BLaER1 treated with 17β-estradiol and CSF1 and Interleukin-3, amounts not matched to agents 10 nM and 100 nM (cell line): Measurements from ENCODE around the gene UTP15.

Source experiments
- H3K27ac ChIP-seq, 11 experiments: shearing (Covaris generic); formaldehyde crosslinking; 2 replicates each; pipeline ENCODE4 v1.8.1; 2022
- H3K27me3 ChIP-seq, 11 experiments: shearing (Covaris generic); formaldehyde crosslinking; 2 replicates each; pipeline ENCODE4 v1.8.1; 2022
- H3K36me3 ChIP-seq, 11 experiments: shearing (Covaris generic); formaldehyde crosslinking; 2 replicates each; pipeline ENCODE4 v1.8.1; 2022
- H3K4me1 ChIP-seq, 10 experiments: shearing (Covaris generic); formaldehyde crosslinking; 2 replicates each; pipeline ENCODE4 v1.8.1; 2022
- H3K4me2 ChIP-seq, 11 experiments: shearing (Covaris generic); formaldehyde crosslinking; 2 replicates each; pipeline ENCODE4 v1.8.1; 2022
- H3K4me3 ChIP-seq, 10 experiments: shearing (Covaris generic); formaldehyde crosslinking; 2 replicates each; pipeline ENCODE4 v1.8.1; 2022
- H3K9ac ChIP-seq, 11 experiments: shearing (Covaris generic); formaldehyde crosslinking; 2 replicates each; pipeline ENCODE4 v1.8.1; 2022
- H3K9me3 ChIP-seq, 11 experiments: shearing (Covaris generic); formaldehyde crosslinking; replicated peaks in 1 of 11; 2 replicates each; pipeline ENCODE4 v1.8.1; 2022
- H4K20me1 ChIP-seq, 11 experiments: shearing (Covaris generic); formaldehyde crosslinking; 2 replicates each; pipeline ENCODE4 v1.8.1; 2022
- Cebpa-rat ChIP-seq, 11 experiments: shearing (Covaris generic); IDR thresholded peaks; 2 replicates each; pipeline ENCODE4 v1.8.1; 2022

UTP15 gene

GRCh38 chr5:73532195-73532594 is 33.3 kb upstream of the UTP15 start:
- no peaks in the 10 kb centered on the region for H4K20me1 ChIP-seq
- H3K27me3 ChIP-seq = no peaks in the 10 kb centered on the region
- peaks cover 0 to 5% (median 0%) of the 10 kb centered on the region in 10 experiments; a peak in 2 of 20 replicates for H3K4me1 ChIP-seq
- H3K4me3 ChIP-seq = no peak overlapping the region
- no peaks in the 10 kb centered on the region for H3K36me3 ChIP-seq
- TF ChIP-seq Cebpa-rat (IDR thresholded peaks at IDR 0.05) = no peak
- H3K9me3 ChIP-seq = peaks cover 0 to 9% (median 0%) of the 10 kb centered on the region in 11 experiments; a peak in 3 of 22 replicates
- H3K9ac ChIP-seq = no peak overlapping the region
- H3K4me2 ChIP-seq = no peak overlapping the region
- H3K27ac ChIP-seq = no peak overlapping the region

GRCh38 chr5:73534011-73534644 is 31.4 kb upstream of the UTP15 start:
- TF ChIP-seq Cebpa-rat (IDR thresholded peaks at IDR 0.05) = no peak
- H3K27ac ChIP-seq = no peak overlapping the region
- H4K20me1 ChIP-seq = no peaks in the 10 kb centered on the region
- H3K27me3 ChIP-seq = no peaks in the 10 kb centered on the region
- H3K36me3 ChIP-seq = no peaks in the 10 kb centered on the region
- H3K9ac ChIP-seq = no peak overlapping the region
- peaks cover 0 to 5% (median 0%) of the 10 kb centered on the region in 10 experiments; a peak in 2 of 20 replicates for H3K4me1 ChIP-seq
- H3K9me3 ChIP-seq = peaks cover 0 to 9% (median 0%) of the 10 kb centered on the region in 11 experiments; a peak in 3 of 22 replicates
- H3K4me2 ChIP-seq = no peak overlapping the region
- H3K4me3 ChIP-seq = no peak overlapping the region

- Histone ChIP-seq H3K4me3 (no peak overlapping the region), H3K9me3 (peaks cover 0 to 9% (median 0%) of the 10 kb centered on the region in 11 experiments; a peak in 3 of 22 replicates), H3K9ac (no peak overlapping the region), H4K20me1 (no peaks in the 10 kb centered on the region), H3K4me2 (no peak overlapping the region), H3K36me3 (no peaks in the 10 kb centered on the region), H3K27me3 (no peaks in the 10 kb centered on the region), H3K27ac (no peak overlapping the region), H3K4me1 (peaks cover 0 to 5% (median 0%) of the 10 kb centered on the region in 10 experiments; a peak in 2 of 20 replicates)
- TF ChIP-seq Cebpa-rat (IDR thresholded peaks at IDR 0.05) = no peak
Measured at GRCh38 chr5:73534971-73535370, 30.6 kb upstream of the UTP15 start.

DNA sequence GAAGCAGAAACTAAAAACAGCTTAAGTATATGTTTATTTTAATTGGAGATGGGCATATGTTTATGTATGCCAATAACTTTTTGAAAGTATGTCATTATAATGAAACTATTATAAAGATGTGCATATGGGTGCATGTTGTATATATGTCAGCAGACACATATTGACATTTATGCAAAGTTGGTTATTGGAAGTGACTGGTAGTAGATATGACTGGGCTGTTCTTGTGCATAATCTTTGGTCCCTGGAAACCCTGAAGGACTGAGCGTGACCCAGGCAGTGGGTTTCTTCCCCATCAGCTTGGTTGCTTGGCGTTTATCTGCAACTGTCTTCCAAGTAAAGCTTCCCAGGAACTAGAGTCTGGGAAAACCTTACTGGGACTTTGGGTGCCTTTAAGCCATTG is 25.8 kb upstream of the UTP15 start:
- Histone ChIP-seq H3K4me2 (no peak overlapping the region), H3K27ac (no peak overlapping the region), H3K9ac (no peak overlapping the region), H4K20me1 (no peaks in the 10 kb centered on the region), H3K36me3 (no peaks in the 10 kb centered on the region), H3K4me3 (no peak overlapping the region), H3K4me1 (no peaks in the 10 kb centered on the region), H3K27me3 (no peaks in the 10 kb centered on the region), H3K9me3 (peaks cover 0 to 6% (median 0%) of the 10 kb centered on the region in 11 experiments; a peak in 3 of 22 replicates)
- no peak for TF ChIP-seq Cebpa-rat (IDR thresholded peaks at IDR 0.05)

DNA sequence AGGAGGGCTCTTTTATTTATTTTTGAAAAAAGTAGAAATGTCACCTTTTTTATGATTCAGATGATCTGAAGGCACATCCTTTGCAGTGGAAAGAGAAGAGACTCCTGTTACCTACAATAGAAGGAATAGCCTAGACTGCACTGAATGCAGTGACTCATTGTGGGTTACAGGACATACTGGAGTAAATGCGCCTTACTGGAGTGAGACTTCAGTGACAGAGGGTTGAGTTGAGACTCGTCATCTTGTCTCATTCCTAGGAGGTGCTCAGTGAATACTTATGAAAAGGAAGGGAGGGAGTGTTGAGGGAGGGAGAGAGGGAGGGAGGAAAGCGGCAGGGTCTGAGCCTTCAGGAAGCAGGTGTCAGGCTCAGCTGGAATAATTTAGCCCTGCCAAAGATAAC is 25.4 kb upstream of the UTP15 start:
- no peaks in the 10 kb centered on the region for H4K20me1 ChIP-seq
- H3K27ac ChIP-seq = no peak overlapping the region
- no peak overlapping the region for H3K4me2 ChIP-seq
- no peaks in the 10 kb centered on the region for H3K4me1 ChIP-seq
- H3K36me3 ChIP-seq = no peaks in the 10 kb centered on the region
- no peaks in the 10 kb centered on the region for H3K27me3 ChIP-seq
- H3K9ac ChIP-seq = no peak overlapping the region
- TF ChIP-seq Cebpa-rat (IDR thresholded peaks at IDR 0.05) = no peak
- H3K9me3 ChIP-seq = peaks cover 0 to 1% (median 0%) of the 10 kb centered on the region in 11 experiments; a peak in 1 of 22 replicates
- no peak overlapping the region for H3K4me3 ChIP-seq

DNA sequence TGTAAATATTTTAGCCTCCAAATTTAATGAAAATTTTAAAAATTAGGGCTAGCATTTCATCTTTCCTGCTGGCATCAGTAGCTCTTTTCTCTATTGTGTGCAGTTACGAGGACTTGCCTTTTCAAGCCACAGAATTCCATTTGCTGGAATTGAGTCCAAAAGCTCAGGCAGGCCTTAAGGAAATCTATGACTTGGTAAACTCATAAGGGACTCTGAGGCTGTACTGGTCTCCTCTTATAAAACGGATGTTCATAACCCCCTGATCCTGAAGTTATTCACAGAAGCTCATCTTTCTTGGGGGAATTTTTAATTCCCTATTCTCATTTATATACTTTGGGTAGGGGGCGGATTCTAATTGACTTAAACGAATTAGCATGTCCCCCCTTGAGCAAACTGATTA is 23.5 kb upstream of the UTP15 start:
- no peaks in the 10 kb centered on the region for H4K20me1 ChIP-seq
- H3K4me3 ChIP-seq = no peak overlapping the region
- no peak for TF ChIP-seq Cebpa-rat (IDR thresholded peaks at IDR 0.05)
- no peak overlapping the region for H3K27ac ChIP-seq
- H3K9ac ChIP-seq = no peak overlapping the region
- no peaks in the 10 kb centered on the region for H3K27me3 ChIP-seq
- no peaks in the 10 kb centered on the region for H3K4me1 ChIP-seq
- no peaks in the 10 kb centered on the region for H3K9me3 ChIP-seq
- H3K36me3 ChIP-seq = no peaks in the 10 kb centered on the region
- H3K4me2 ChIP-seq = no peak overlapping the region

GRCh38 chr5:73544429-73545402 is 20.8 kb upstream of the UTP15 start:
- no peaks in the 10 kb centered on the region for H3K36me3 ChIP-seq
- no peak overlapping the region for H3K4me2 ChIP-seq
- no peak for TF ChIP-seq Cebpa-rat (IDR thresholded peaks at IDR 0.05)
- H3K4me3 ChIP-seq = no peak overlapping the region
- no peaks in the 10 kb centered on the region for H3K4me1 ChIP-seq
- no peaks in the 10 kb centered on the region for H3K27me3 ChIP-seq
- no peaks in the 10 kb centered on the region for H3K9me3 ChIP-seq
- no peak overlapping the region for H3K27ac ChIP-seq
- no peak overlapping the region for H3K9ac ChIP-seq
- no peaks in the 10 kb centered on the region for H4K20me1 ChIP-seq

DNA sequence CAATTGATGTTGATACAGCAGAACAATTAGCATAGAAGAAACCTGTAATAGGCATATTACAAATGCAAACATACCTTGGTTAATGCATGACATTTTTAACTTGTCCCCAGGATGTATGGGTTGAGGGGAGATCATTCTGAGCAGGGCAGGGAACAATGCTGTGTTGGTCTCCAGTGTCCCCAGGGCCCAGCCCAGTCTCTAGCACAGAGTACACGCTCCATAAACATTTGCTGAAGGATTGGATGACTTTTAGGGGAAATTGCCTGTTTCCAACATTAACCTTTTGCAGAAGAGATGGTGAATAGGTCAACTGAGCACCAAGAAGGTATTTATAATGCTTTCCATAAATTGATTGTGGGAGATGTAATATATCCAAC is 20.2 kb upstream of the UTP15 start:
- TF ChIP-seq Cebpa-rat (IDR thresholded peaks at IDR 0.05) = no peak
- Histone ChIP-seq H4K20me1 (no peaks in the 10 kb centered on the region), H3K9me3 (no peaks in the 10 kb centered on the region), H3K27me3 (no peaks in the 10 kb centered on the region), H3K36me3 (no peaks in the 10 kb centered on the region), H3K4me3 (no peak overlapping the region), H3K27ac (no peak overlapping the region), H3K9ac (no peak overlapping the region), H3K4me1 (no peaks in the 10 kb centered on the region), H3K4me2 (no peak overlapping the region)

DNA sequence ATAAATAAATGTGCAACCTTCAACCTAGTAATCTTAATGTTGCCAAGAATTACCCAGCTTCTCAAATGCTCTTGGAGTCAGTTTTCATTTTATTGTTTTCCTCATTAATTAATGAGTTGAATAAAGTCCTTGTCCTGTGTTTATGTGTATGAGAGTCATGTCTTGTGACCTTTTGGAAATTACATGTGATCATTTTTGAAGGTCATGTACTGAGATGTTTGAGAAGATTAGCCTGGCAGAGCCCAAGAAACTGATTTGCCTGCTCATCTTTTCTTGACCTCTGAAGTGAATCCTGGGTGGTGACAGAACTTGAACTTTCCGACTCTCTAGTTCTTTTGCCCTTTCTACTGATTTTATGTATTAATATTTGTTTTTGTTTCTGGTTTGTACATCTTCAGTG is 15.5 kb upstream of the UTP15 start:
- Histone ChIP-seq H3K9me3 (no peaks in the 10 kb centered on the region), H3K4me3 (no peak overlapping the region), H3K9ac (no peak overlapping the region), H3K27ac (no peak overlapping the region), H3K4me1 (no peaks in the 10 kb centered on the region), H3K27me3 (no peaks in the 10 kb centered on the region), H4K20me1 (no peaks in the 10 kb centered on the region), H3K4me2 (no peak overlapping the region), H3K36me3 (peaks cover 20 to 34% (median 24%) of the 10 kb centered on the region in 11 experiments)
- TF ChIP-seq Cebpa-rat (IDR thresholded peaks at IDR 0.05) = no peak
